H9 (cell line): ENCODE results near the gene SPTBN5. TPM values are rescaled to one million over a fixed set of nuclear protein-coding genes. Genes with fewer than 3 reads are reported as not detected.

ENCODE experiments used
- DNase-seq: peaks from one replicate; pipeline ENCODE4 v3.0.0-alpha.2; 2017
- H2AFZ ChIP-seq: one replicate; pipeline ENCODE4 v1.6.1; 2013; ENCODE audit warnings: mild to moderate bottlenecking, low read length, control low read depth, moderate library complexity
- H2AK5ac ChIP-seq: 2 replicates; pipeline ENCODE4 v1.6.1; 2013; ENCODE audit warnings: low read length, control low read depth, mixed read lengths; ENCODE audit not compliant: insufficient read length
- H2BK120ac ChIP-seq: one replicate; pipeline ENCODE4 v1.6.1; 2013; ENCODE audit warnings: low read depth, mild to moderate bottlenecking, low read length, control low read depth, inconsistent platforms; ENCODE audit not compliant: poor library complexity, severe bottlenecking
- H2BK12ac ChIP-seq: 2 replicates; pipeline ENCODE4 v1.6.1; 2013; ENCODE audit warnings: low read length, control low read depth, mixed read lengths, low read depth; ENCODE audit not compliant: insufficient read length
- H2BK15ac ChIP-seq: 2 replicates; pipeline ENCODE4 v1.6.1; 2013; ENCODE audit warnings: low read depth, low read length, control low read depth
- H2BK20ac ChIP-seq: one replicate; pipeline ENCODE4 v1.6.1; 2013; ENCODE audit warnings: low read depth, mild to moderate bottlenecking, low read length, control low read depth, inconsistent platforms; ENCODE audit not compliant: poor library complexity, severe bottlenecking
- H2BK5ac ChIP-seq: 2 replicates; pipeline ENCODE4 v1.6.1; 2013; ENCODE audit warnings: low read length, control low read depth, mixed read lengths; ENCODE audit not compliant: insufficient read length
- H3K14ac ChIP-seq: 2 replicates; pipeline ENCODE4 v1.6.1; 2013; ENCODE audit warnings: low read length, control low read depth; ENCODE audit not compliant: insufficient read depth
- H3K18ac ChIP-seq: 2 replicates; pipeline ENCODE4 v1.6.1; 2013; ENCODE audit warnings: low read depth, mild to moderate bottlenecking, mixed read lengths, low read length, control low read depth; ENCODE audit not compliant: insufficient read length
- H3K23ac ChIP-seq: 2 replicates; pipeline ENCODE4 v1.6.1; 2013; ENCODE audit warnings: low read length, control low read depth, mixed read lengths, low read depth; ENCODE audit not compliant: insufficient read length
- H3K23me2 ChIP-seq: 2 replicates; pipeline ENCODE4 v1.6.1; 2013; ENCODE audit warnings: low read depth, mild to moderate bottlenecking, mixed read lengths, low read length, control low read depth; ENCODE audit not compliant: insufficient read length, poor library complexity, severe bottlenecking
- H3K27ac ChIP-seq: 2 replicates; pipeline ENCODE4 v1.5.1; 2013; ENCODE audit warnings: low read length, control low read depth, mixed read lengths, low read depth; ENCODE audit not compliant: insufficient read length
- H3K27me3 ChIP-seq: 2 replicates; pipeline ENCODE4 v1.6.1; 2013; ENCODE audit warnings: low read length, control low read depth, inconsistent platforms; ENCODE audit not compliant: insufficient read depth
- H3K4ac ChIP-seq: 2 replicates; pipeline ENCODE4 v1.6.1; 2013; ENCODE audit warnings: low read depth, mild to moderate bottlenecking, control low read depth, inconsistent platforms, low read length, moderate library complexity
- H3K4me1 ChIP-seq: 2 replicates; pipeline ENCODE4 v1.6.1; 2013; ENCODE audit warnings: low read length, control low read depth, inconsistent platforms; ENCODE audit not compliant: insufficient read depth
- H3K4me2 ChIP-seq: 2 replicates; pipeline ENCODE4 v1.6.1; 2013; ENCODE audit warnings: low read length, control low read depth, mixed read lengths; ENCODE audit not compliant: insufficient read length, insufficient read depth
- H3K56ac ChIP-seq: 2 replicates; pipeline ENCODE4 v1.6.1; 2013; ENCODE audit warnings: low read depth, mild to moderate bottlenecking, mixed read lengths, low read length, control low read depth; ENCODE audit not compliant: insufficient read length
- H3K79me1 ChIP-seq: 2 replicates; pipeline ENCODE4 v1.6.1; 2013; ENCODE audit warnings: low read depth, mild to moderate bottlenecking, moderate library complexity, low read length, control low read depth, inconsistent platforms; ENCODE audit not compliant: insufficient read depth, poor library complexity, severe bottlenecking
- H3K79me2 ChIP-seq: 2 replicates; pipeline ENCODE4 v1.6.1; 2013; ENCODE audit warnings: low read length, control low read depth, inconsistent platforms; ENCODE audit not compliant: insufficient read depth
- H3K9ac ChIP-seq: 2 replicates; pipeline ENCODE4 v1.6.1; 2013; ENCODE audit warnings: low read length, control low read depth, mixed read lengths; ENCODE audit not compliant: insufficient read length; ENCODE audit errors: extremely low read depth
- H3K9me3 ChIP-seq: one replicate; pipeline ENCODE4 v1.6.1; 2013; ENCODE audit warnings: low read depth, low read length, inconsistent platforms; ENCODE audit not compliant: control insufficient read depth
- H3T11ph ChIP-seq: one replicate; pipeline ENCODE4 v1.6.1; 2013; ENCODE audit warnings: mild to moderate bottlenecking, low read length, control low read depth, inconsistent platforms
- H4K20me1 ChIP-seq: one replicate; pipeline ENCODE4 v1.6.1; 2013; ENCODE audit not compliant: control insufficient read depth, insufficient read length, insufficient read depth
- H4K5ac ChIP-seq: 2 replicates; pipeline ENCODE4 v1.6.1; 2013; ENCODE audit warnings: low read depth, mild to moderate bottlenecking, mixed read lengths, low read length, control low read depth; ENCODE audit not compliant: insufficient read length
- H4K8ac ChIP-seq: replicated peaks from 2 replicates; pipeline ENCODE4 v1.6.1; 2013; ENCODE audit warnings: low read length, control low read depth, mixed read lengths, low read depth; ENCODE audit not compliant: insufficient read length
- H4K91ac ChIP-seq: 2 replicates; pipeline ENCODE4 v1.6.1; 2013; ENCODE audit warnings: low read depth, mild to moderate bottlenecking, moderate library complexity, mixed read lengths, low read length, control low read depth; ENCODE audit not compliant: insufficient read length
- H3K27ac Mint-ChIP-seq, 3 experiments: 2 replicates in 2 of 3; 3 replicates in 1 of 3; pipeline ENCODE4 v1.8.0; 2020 to 2021; ENCODE audit warnings: mixed read lengths in 3 of 3, mild to moderate bottlenecking in 1 of 3, moderate library complexity in 1 of 3
- H3K27me3 Mint-ChIP-seq: 2 replicates; pipeline ENCODE4 v1.8.0; 2021; ENCODE audit warnings: low read depth, mild to moderate bottlenecking, moderate library complexity, mixed read lengths
- H3K36me3 Mint-ChIP-seq, 3 experiments: 2 replicates in 2 of 3; 3 replicates in 1 of 3; pipeline ENCODE4 v1.8.0; 2020 to 2021; ENCODE audit warnings: low read depth in 3 of 3, mixed read lengths in 3 of 3; ENCODE audit not compliant: insufficient read depth in 1 of 3
- H3K4me1 Mint-ChIP-seq, 2 experiments: 2 replicates each; pipeline ENCODE4 v1.8.0; 2020; ENCODE audit warnings: mixed read lengths in 2 of 2
- H3K4me3 Mint-ChIP-seq, 2 experiments: 2 replicates in 1 of 2; 3 replicates in 1 of 2; pipeline ENCODE4 v1.8.0; 2020 to 2021; ENCODE audit warnings: mild to moderate bottlenecking in 2 of 2, mixed read lengths in 2 of 2, moderate library complexity in 1 of 2
- H3K9me3 Mint-ChIP-seq, 2 experiments: 2 replicates in 1 of 2; 3 replicates in 1 of 2; pipeline ENCODE4 v1.8.0; 2020; ENCODE audit warnings: mild to moderate bottlenecking in 2 of 2, mixed read lengths in 2 of 2, moderate library complexity in 1 of 2
- WGBS: extraction: QIAGEN DNeasy Blood & Tissue Kit; methylation state at CpG from one replicate; pipeline ENCODE4 v1.1.7; 2013; ENCODE audit warnings: missing lambda C conversion rate, low lambda C conversion rate, mixed read lengths; ENCODE audit not compliant: insufficient read length; ENCODE audit errors: extremely low coverage; 5-methylcytosine and 5-hydroxymethylcytosine counted together
- total RNA-seq: library from RNA; stranded (reverse); gene quantifications from 2 replicates; pipeline ENCODE4 v1.2.1, GENCODE V29; 2021
- TF ChIP-seq, protein P1 (sequence below): fragments of 200-600 bp; sonication (generic); conservative IDR thresholded peaks from 3 replicates; pipeline ENCODE4 v1.8.0; 2021; ENCODE audit warnings: antibody characterized with exemption, mild to moderate bottlenecking

SPTBN5 gene
- total RNA-seq, 1 experiment from 2014 or later, result 0.90 TPM

DNA sequence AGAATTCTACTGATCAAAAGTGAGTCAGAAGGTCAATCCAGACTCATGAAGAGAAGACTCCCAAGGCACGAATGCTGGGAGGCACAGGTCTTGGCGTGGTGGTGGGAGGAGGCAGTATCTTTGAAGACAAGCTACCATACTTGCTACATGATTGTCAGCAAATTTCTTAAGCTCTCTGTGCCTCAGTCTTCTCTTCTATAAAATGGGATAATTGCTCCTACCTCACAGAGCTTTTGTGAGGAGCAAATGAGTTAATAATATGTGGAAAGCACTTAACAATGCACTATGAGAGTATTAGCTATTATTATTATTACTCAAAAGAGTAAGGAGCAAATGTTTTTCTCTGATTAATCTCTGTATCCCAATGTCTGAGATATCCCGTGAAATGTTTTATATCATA lies 42.3 kb upstream of the SPTBN5 start:
- Histone ChIP-seq H2BK12ac (no peak overlapping the region), H3K23ac (no peak overlapping the region), H4K8ac (no peak overlapping the region), H3K56ac (no peak overlapping the region), H2AFZ (no peak overlapping the region), H3T11ph (no peak overlapping the region), H2BK20ac (no peak overlapping the region), H3K27me3 (no peaks in the 10 kb centered on the region), H3K4me1 (peaks cover 10% of the 10 kb centered on the region; the same call in 1 of the 2 replicates), H3K4ac (no peak overlapping the region), H4K91ac (no peak overlapping the region), H3K23me2 (no peaks in the 10 kb centered on the region), H3K9me3 (no peaks in the 10 kb centered on the region), H3K4me2 (no peak overlapping the region), H3K18ac (no peak overlapping the region), H2BK5ac (no peak overlapping the region), H3K79me2 (no peaks in the 10 kb centered on the region), H2BK15ac (no peak overlapping the region), H4K5ac (no peak overlapping the region), H3K9ac (no peak overlapping the region), H3K27ac (no peak overlapping the region), H2AK5ac (no peak overlapping the region), H3K14ac (no peak overlapping the region), H2BK120ac (no peak overlapping the region), H3K79me1 (no peaks in the 10 kb centered on the region), H4K20me1 (no peaks in the 10 kb centered on the region)
- no peak overlapping the region for H3K27ac Mint-ChIP-seq
- H3K27me3 Mint-ChIP-seq, result no peaks in the 10 kb centered on the region
- peaks cover 28 to 34% of the 10 kb centered on the region in 2 experiments for H3K4me1 Mint-ChIP-seq
- no CpG with 5 or more reads among the region's 3 CpGs for WGBS
- no peaks in the 10 kb centered on the region; a peak in 1 of 5 replicates for H3K9me3 Mint-ChIP-seq
- no peak for DNase-seq
- H3K4me3 Mint-ChIP-seq, result no peak overlapping the region
- TF ChIP-seq, protein P1, sequence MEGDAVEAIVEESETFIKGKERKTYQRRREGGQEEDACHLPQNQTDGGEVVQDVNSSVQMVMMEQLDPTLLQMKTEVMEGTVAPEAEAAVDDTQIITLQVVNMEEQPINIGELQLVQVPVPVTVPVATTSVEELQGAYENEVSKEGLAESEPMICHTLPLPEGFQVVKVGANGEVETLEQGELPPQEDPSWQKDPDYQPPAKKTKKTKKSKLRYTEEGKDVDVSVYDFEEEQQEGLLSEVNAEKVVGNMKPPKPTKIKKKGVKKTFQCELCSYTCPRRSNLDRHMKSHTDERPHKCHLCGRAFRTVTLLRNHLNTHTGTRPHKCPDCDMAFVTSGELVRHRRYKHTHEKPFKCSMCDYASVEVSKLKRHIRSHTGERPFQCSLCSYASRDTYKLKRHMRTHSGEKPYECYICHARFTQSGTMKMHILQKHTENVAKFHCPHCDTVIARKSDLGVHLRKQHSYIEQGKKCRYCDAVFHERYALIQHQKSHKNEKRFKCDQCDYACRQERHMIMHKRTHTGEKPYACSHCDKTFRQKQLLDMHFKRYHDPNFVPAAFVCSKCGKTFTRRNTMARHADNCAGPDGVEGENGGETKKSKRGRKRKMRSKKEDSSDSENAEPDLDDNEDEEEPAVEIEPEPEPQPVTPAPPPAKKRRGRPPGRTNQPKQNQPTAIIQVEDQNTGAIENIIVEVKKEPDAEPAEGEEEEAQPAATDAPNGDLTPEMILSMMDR, result no peak
- peaks cover 0 to 25% (median 24%) of the 10 kb centered on the region in 3 experiments; a peak in 6 of 7 replicates for H3K36me3 Mint-ChIP-seq
